HG02588 (cell line): Measurements from ENCODE around the gene TEX2.
"Not testable (repeated sequence)": the region's sequence is repeated elsewhere in the genome, so short reads cannot be mapped to it uniquely, and the experiment has no call there.

Experiments
- ATAC-seq: cut with Tn5 transposase; IDR thresholded peaks from one replicate; pipeline ENCODE4 v1.9.1; 2021; ENCODE audit warnings: mild to moderate bottlenecking, moderate library complexity; ENCODE audit not compliant: unreplicated experiment

Gene TEX2

GRCh38 chr17:64187093-64187895 lies 75.8 kb downstream of the TEX2 start:
- ATAC-seq = no peak

- ATAC-seq = no peak
Measured at GRCh38 chr17:64186171-64187092, 76.6 kb downstream of the TEX2 start.

GRCh38 chr17:64185557-64185956 lies 77.5 kb downstream of the TEX2 start:
- not testable (repeated sequence) for ATAC-seq

- ATAC-seq = no peak
Measured at GRCh38 chr17:64185101-64185500, 78.0 kb downstream of the TEX2 start.

- no peak for ATAC-seq
Measured at GRCh38 chr17:64183815-64184214, 79.2 kb downstream of the TEX2 start.

GRCh38 chr17:64182325-64183012 lies 80.6 kb downstream of the TEX2 start:
- no peak for ATAC-seq

GRCh38 chr17:64180089-64181073 lies 82.7 kb downstream of the TEX2 start:
- no peak for ATAC-seq

- not testable (repeated sequence) for ATAC-seq
Measured at GRCh38 chr17:64179024-64179423, 84.0 kb downstream of the TEX2 start.

GRCh38 chr17:64178011-64178825 lies 84.8 kb downstream of the TEX2 start:
- no peak for ATAC-seq

GRCh38 chr17:64177311-64178010 lies 85.6 kb downstream of the TEX2 start:
- ATAC-seq = no peak

- ATAC-seq = no peak
Measured at GRCh38 chr17:64176556-64176955, 86.5 kb downstream of the TEX2 start.

- ATAC-seq = no peak
Measured at GRCh38 chr17:64174686-64175456, 88.2 kb downstream of the TEX2 start.

- ATAC-seq = no peak
Measured at GRCh38 chr17:64173646-64174045, 89.4 kb downstream of the TEX2 start.

GRCh38 chr17:64172510-64172909 lies 90.5 kb downstream of the TEX2 start:
- ATAC-seq = no peak

GRCh38 chr17:64171041-64171440 lies 92.0 kb downstream of the TEX2 start:
- ATAC-seq = no peak

GRCh38 chr17:64170286-64170685 lies 92.8 kb downstream of the TEX2 start:
- ATAC-seq = no peak

GRCh38 chr17:64167666-64168065 lies 95.4 kb downstream of the TEX2 start:
- not testable (repeated sequence) for ATAC-seq

- no peak for ATAC-seq
Measured at GRCh38 chr17:64166876-64167275, 96.2 kb downstream of the TEX2 start.
